Right atrium auricular region (tissue), 2 donors: ENCODE results near the gene NPSR1. TPM values are rescaled to one million over a fixed set of nuclear protein-coding genes. Genes with fewer than 3 reads are reported as not detected.

Experiments
- DNase-seq: peaks from one replicate; pipeline ENCODE4 v3.0.0-alpha.2; 2019; ENCODE audit warnings: low spot score
- H3K27ac ChIP-seq, 2 donors: fragments of 200-600 bp; sonication (generic); 1 replicate in 1 of 2; 2 replicates in 1 of 2; pipeline ENCODE4 v1.5.1; 2016 to 2019
- H3K27me3 ChIP-seq, 2 donors: fragments of 200-600 bp; sonication (generic); one replicate each; pipeline versions ENCODE4 v1.5.1 to v1.6.0; 2017 to 2019
- H3K36me3 ChIP-seq: fragments of 200-600 bp; sonication (generic); one replicate; pipeline ENCODE4 v1.5.1; 2016
- H3K4me1 ChIP-seq, 2 donors: fragments of 200-600 bp; sonication (generic); one replicate each; pipeline versions ENCODE4 v1.5.1 to v1.6.0; 2017 to 2019
- H3K4me3 ChIP-seq, 2 donors: fragments of 200-600 bp; sonication (generic); 1 replicate in 1 of 2; 2 replicates in 1 of 2; pipeline ENCODE4 v1.5.1; 2017 to 2019; ENCODE audit warnings: mild to moderate bottlenecking in 1 of 2, moderate library complexity in 1 of 2
- H3K9me3 ChIP-seq, 2 donors: fragments of 200-600 bp; sonication (generic); one replicate each; pipeline ENCODE4 v1.5.1; 2019
- CTCF ChIP-seq, 2 donors: fragments of 200-600 bp; sonication (generic); IDR thresholded peaks; one replicate each; pipeline ENCODE4 v1.5.1; 2019; ENCODE audit warnings: antibody characterized with exemption in 2 of 2
- total RNA-seq, 2 donors: library from RNA; depleted of rRNA; stranded (reverse); fragments of >200 nt; gene quantifications; one replicate each; pipeline ENCODE4 v1.1.0, GENCODE V29; 2016

NPSR1 gene
- total RNA-seq, 2 donors from 2014 or later, result not detected

GRCh38 chr7:34772296-34772938 lies 114.4 kb downstream of the NPSR1 start:
- Histone ChIP-seq H3K36me3 (no peaks in the 10 kb centered on the region), H3K27me3 (no peaks in the 10 kb centered on the region), H3K27ac (no peak overlapping the region), H3K9me3 (peaks cover 0 to 11% of the 10 kb centered on the region in 2 donors), H3K4me1 (no peaks in the 10 kb centered on the region), H3K4me3 (no peak overlapping the region)
- TF ChIP-seq CTCF (IDR thresholded peaks at IDR 0.05), result no peak
- no peak for DNase-seq

GRCh38 chr7:34776748-34777358 lies 118.8 kb downstream of the NPSR1 start:
- TF ChIP-seq CTCF (IDR thresholded peaks at IDR 0.05), result no peak
- Histone ChIP-seq H3K27ac (no peak overlapping the region), H3K27me3 (no peaks in the 10 kb centered on the region), H3K4me1 (no peaks in the 10 kb centered on the region), H3K36me3 (no peaks in the 10 kb centered on the region), H3K4me3 (no peak overlapping the region), H3K9me3 (peaks cover 0 to 13% of the 10 kb centered on the region in 2 donors)
- DNase-seq, result no peak

GRCh38 chr7:34780546-34780945 lies 122.5 kb downstream of the NPSR1 start:
- Histone ChIP-seq H3K36me3 (no peaks in the 10 kb centered on the region), H3K4me1 (no peaks in the 10 kb centered on the region), H3K27me3 (no peaks in the 10 kb centered on the region), H3K4me3 (no peak overlapping the region), H3K27ac (no peak overlapping the region), H3K9me3 (peaks cover 0 to 34% of the 10 kb centered on the region in 2 donors)
- DNase-seq, result no peak
- TF ChIP-seq CTCF (IDR thresholded peaks at IDR 0.05), result no peak

GRCh38 chr7:34787586-34787985 lies 129.6 kb downstream of the NPSR1 start:
- no peaks in the 10 kb centered on the region for H3K36me3 ChIP-seq
- H3K9me3 ChIP-seq, result peaks cover 0 to 14% of the 10 kb centered on the region in 2 donors
- DNase-seq, result no peak
- H3K27ac ChIP-seq, result no peak overlapping the region
- TF ChIP-seq CTCF (IDR thresholded peaks at IDR 0.05), result no peak
- H3K4me3 ChIP-seq, result no peak overlapping the region
- H3K4me1 ChIP-seq, result no peaks in the 10 kb centered on the region
- H3K27me3 ChIP-seq, result no peaks in the 10 kb centered on the region

GRCh38 chr7:34806831-34807230 lies 148.8 kb downstream of the NPSR1 start:
- Histone ChIP-seq H3K4me1 (no peaks in the 10 kb centered on the region), H3K36me3 (no peaks in the 10 kb centered on the region), H3K27me3 (no peaks in the 10 kb centered on the region), H3K27ac (no peak overlapping the region), H3K4me3 (no peak overlapping the region), H3K9me3 (no peaks in the 10 kb centered on the region)
- TF ChIP-seq CTCF (IDR thresholded peaks at IDR 0.05), result no peak
- DNase-seq, result no peak
